PC-9 (cell line): Measurements from ENCODE around the gene CDH26.

Experiments
- EZH2 ChIP-seq: fragments of 200-600 bp; sonication (generic); IDR thresholded peaks from 2 replicates; pipeline ENCODE4 v1.8.0; 2017; ENCODE audit warnings: antibody characterized with exemption, low read depth
- TF ChIP-seq, protein P1 (sequence below): fragments of 200-600 bp; sonication (generic); conservative IDR thresholded peaks from 2 replicates; pipeline ENCODE4 v1.6.1; 2017; ENCODE audit warnings: mixed run types, antibody characterized with exemption, mild to moderate bottlenecking, moderate library complexity

DNA sequence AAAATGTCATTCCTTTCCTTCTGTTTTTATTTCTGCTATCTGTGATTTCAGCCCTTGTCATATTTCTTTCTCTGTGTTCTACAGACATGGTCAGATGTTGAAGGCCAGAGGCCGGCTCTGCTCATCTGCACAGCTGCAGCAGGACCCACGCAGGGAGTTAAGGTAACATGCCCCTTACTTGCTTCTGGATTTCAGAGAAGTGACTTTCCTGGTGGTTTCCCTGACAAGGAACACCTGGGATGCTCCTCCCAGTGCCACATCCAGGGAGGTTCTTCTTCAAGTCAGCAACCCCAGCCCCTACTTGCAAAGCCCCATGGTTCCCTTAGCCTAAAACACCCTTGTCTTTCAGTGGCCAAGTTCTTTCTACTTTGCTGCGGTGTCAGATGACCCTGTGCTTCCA is 41.3 kb downstream of the CDH26 start:
- TF ChIP-seq, protein P1, sequence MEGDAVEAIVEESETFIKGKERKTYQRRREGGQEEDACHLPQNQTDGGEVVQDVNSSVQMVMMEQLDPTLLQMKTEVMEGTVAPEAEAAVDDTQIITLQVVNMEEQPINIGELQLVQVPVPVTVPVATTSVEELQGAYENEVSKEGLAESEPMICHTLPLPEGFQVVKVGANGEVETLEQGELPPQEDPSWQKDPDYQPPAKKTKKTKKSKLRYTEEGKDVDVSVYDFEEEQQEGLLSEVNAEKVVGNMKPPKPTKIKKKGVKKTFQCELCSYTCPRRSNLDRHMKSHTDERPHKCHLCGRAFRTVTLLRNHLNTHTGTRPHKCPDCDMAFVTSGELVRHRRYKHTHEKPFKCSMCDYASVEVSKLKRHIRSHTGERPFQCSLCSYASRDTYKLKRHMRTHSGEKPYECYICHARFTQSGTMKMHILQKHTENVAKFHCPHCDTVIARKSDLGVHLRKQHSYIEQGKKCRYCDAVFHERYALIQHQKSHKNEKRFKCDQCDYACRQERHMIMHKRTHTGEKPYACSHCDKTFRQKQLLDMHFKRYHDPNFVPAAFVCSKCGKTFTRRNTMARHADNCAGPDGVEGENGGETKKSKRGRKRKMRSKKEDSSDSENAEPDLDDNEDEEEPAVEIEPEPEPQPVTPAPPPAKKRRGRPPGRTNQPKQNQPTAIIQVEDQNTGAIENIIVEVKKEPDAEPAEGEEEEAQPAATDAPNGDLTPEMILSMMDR = no peak
- TF ChIP-seq EZH2 = no peak
